H1 (cell line): ENCODE results near the gene CD7. TPM values are rescaled to one million over a fixed set of nuclear protein-coding genes. Genes with fewer than 3 reads are reported as not detected.

Experiments used
- SUZ12 ChIP-seq: fragments of 200-600 bp; sonication (generic); IDR thresholded peaks from 2 replicates; pipeline ENCODE4 v1.6.1; 2012; ENCODE audit warnings: mild to moderate bottlenecking, inconsistent platforms, low read length, moderate library complexity, mixed read lengths
- polyA plus RNA-seq, 7 experiments: library from polyadenylated mRNA; depleted of rRNA in 3 of 7; stranded (reverse) in 5 of 7; unstranded in 2 of 7; fragments of >200 nt in 5 of 7; fragments of 200-250 nt in 2 of 7; gene quantifications; 1 replicate in 5 of 7; 2 replicates in 1 of 7; 4 replicates in 1 of 7; pipeline versions ENCODE4 v1.2.1 to v1.2.3, GENCODE V29; 2011 to 2013; ENCODE audit warnings: missing spikeins in 2 of 7, mixed read lengths in 2 of 7
- total RNA-seq: library from RNA; stranded (reverse); fragmentation: NEBNext Ultra II Directional; extraction: Animal tissue kit (Norgen Biotek cat#: 25700); gene quantifications from 2 replicates; pipeline ENCODE4 v1.2.1, GENCODE V29; 2021

Gene CD7
- total and polyA plus RNA-seq, 2 of the 8 experiments (the other 6 are each of a cell fraction or from before 2014, with no cell fraction given) = 0.83 to 0.86 TPM

DNA sequence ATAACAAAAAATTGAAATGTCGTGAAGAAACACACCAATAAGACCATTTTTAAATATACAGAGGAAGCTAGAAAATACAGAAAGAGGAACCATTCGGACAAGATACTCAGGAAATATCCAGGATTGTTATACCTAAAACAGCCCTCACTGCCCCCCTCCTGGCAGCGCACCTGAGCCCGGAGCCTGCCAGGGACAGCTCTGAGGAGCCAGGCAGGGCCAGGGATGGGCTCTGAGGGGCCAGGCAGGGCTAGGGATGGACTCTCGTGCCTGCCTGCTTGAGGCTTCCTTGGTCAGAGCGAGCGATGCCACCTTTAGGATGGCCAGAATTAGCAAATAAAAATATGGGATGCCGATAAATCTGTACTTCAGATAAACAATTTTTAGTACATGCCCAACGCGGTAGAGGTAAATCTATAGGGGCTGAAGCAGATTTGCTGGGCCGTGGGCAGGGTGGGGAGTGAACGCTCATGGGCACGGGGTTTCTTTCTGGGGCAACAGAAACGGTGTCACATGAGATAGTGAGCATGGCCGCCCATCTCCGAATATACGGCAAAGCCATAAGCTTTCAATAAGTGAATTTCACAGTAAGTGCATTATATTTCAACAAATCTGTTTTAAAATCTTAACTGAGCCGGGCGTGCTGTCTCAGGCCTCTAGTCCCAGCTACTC is 25.7 kb downstream of the CD7 start (continued):
- TF ChIP-seq SUZ12 = no peak
